GM15510 (cell line): Measurements from ENCODE around the gene FAM222B.
A peak's percentile ranks its signal among the peaks of the same experiment; 100 is the strongest.

ENCODE experiments used
- POLR2A ChIP-seq: IDR thresholded peaks from 3 replicates; pipeline ENCODE4 v1.6.1; 2011; ENCODE audit warnings: borderline replicate concordance; ENCODE audit not compliant: insufficient read length; ENCODE audit errors: extremely low read depth

FAM222B gene

GRCh38 chr17:28747801-28748750, 94.5 kb downstream of the FAM222B start:
- no peak for TF ChIP-seq POLR2A

- TF ChIP-seq POLR2A: no peak
Measured at GRCh38 chr17:28747051-28747691, 95.4 kb downstream of the FAM222B start.

- TF ChIP-seq POLR2A: no peak
Measured at GRCh38 chr17:28746611-28747050, 96.0 kb downstream of the FAM222B start.

GRCh38 chr17:28745786-28746411, 96.7 kb downstream of the FAM222B start:
- TF ChIP-seq POLR2A: peak; percentile 17

- TF ChIP-seq POLR2A: peak; percentile 20
Measured at GRCh38 chr17:28744972-28745785, 97.4 kb downstream of the FAM222B start.

GRCh38 chr17:28744104-28744971, 98.3 kb downstream of the FAM222B start:
- no peak for TF ChIP-seq POLR2A

GRCh38 chr17:28743243-28744103, 99.1 kb downstream of the FAM222B start, which contains the start of gene TRAF4:
TSS of gene TRAF4 (plus strand) at chr17:28744011. CDS start at chr17:28744113, 102 bp downstream.
- TF ChIP-seq POLR2A: peak; percentile 99

- no peak for TF ChIP-seq POLR2A
Measured at GRCh38 chr17:28741358-28742349, 100.9 kb downstream of the FAM222B start.

GRCh38 chr17:28740406-28741357, 101.9 kb downstream of the FAM222B start:
- TF ChIP-seq POLR2A: no peak

- no peak for TF ChIP-seq POLR2A
Measured at GRCh38 chr17:28738680-28739384, 103.8 kb downstream of the FAM222B start.
